Breast epithelium (tissue), 4 donors: ENCODE data around the gene NAT9. TPM values are rescaled to one million over a fixed set of nuclear protein-coding genes. Genes with fewer than 3 reads are reported as not detected.
A peak's percentile ranks its signal among the peaks of the same experiment; 100 is the strongest.

ENCODE experiments used
- DNase-seq, 2 donors: peaks; one replicate each; pipeline ENCODE4 v3.0.0-alpha.2; 2019; ENCODE audit warnings: low spot score in 2 of 2
- H3K27ac ChIP-seq, 2 donors: fragments of 200-600 bp; sonication (generic) in 1 of 2; one replicate each; pipeline ENCODE4 v1.5.1; 2016 to 2019; ENCODE audit warnings: mild to moderate bottlenecking in 1 of 2
- H3K27me3 ChIP-seq, 2 donors: fragments of 200-600 bp; sonication (generic) in 1 of 2; one replicate each; pipeline versions ENCODE4 v1.5.1 to v1.6.0; 2017 to 2019; ENCODE audit warnings: control low read depth in 1 of 2, mild to moderate bottlenecking in 1 of 2
- H3K36me3 ChIP-seq: fragments of 200-600 bp; one replicate; pipeline ENCODE4 v1.5.1; 2019
- H3K4me1 ChIP-seq, 2 donors: fragments of 200-600 bp; sonication (generic); one replicate each; pipeline ENCODE4 v1.5.1; 2016 to 2019; ENCODE audit warnings: control low read depth in 1 of 2
- H3K4me3 ChIP-seq, 3 donors: fragments of 200-600 bp; sonication (generic); 1 replicate in 2 of 3; 2 replicates in 1 of 3; pipeline ENCODE4 v1.5.1; 2016 to 2019; ENCODE audit warnings: mild to moderate bottlenecking in 3 of 3, moderate library complexity in 2 of 3
- H3K9me3 ChIP-seq, 2 donors: fragments of 200-600 bp; sonication (generic) in 1 of 2; one replicate each; pipeline ENCODE4 v1.5.1; 2016 to 2019; ENCODE audit warnings: control low read depth in 1 of 2
- POLR2A ChIP-seq: fragments of 450-650 bp; IDR thresholded peaks from one replicate; pipeline ENCODE4 v1.6.1; 2016; ENCODE audit warnings: antibody characterized with exemption, mild to moderate bottlenecking, moderate library complexity
- POLR2AphosphoS5 ChIP-seq, 3 donors: sonication (generic); formaldehyde crosslinking; IDR thresholded peaks; one replicate each; pipeline ENCODE4 v1.6.1; 2017; ENCODE audit warnings: antibody characterized with exemption in 3 of 3
- intact Hi-C: fragments of 100-400 bp; cut with DNase I; formaldehyde crosslinking; loops from one replicate; pipeline ENCODE4 v1.15.1; 2023; ENCODE audit warnings: low total_unique reads
- total RNA-seq, 3 donors: library from RNA; depleted of rRNA; stranded (reverse); fragments of >200 nt; gene quantifications; one replicate each; pipeline ENCODE4 v1.1.0, GENCODE V29; 2016
- TF ChIP-seq, protein P1 (sequence below), 3 donors: fragments of 450-650 bp; IDR thresholded peaks; one replicate each; pipeline ENCODE4 v1.5.1; 2016 to 2017; ENCODE audit warnings: antibody characterized with exemption in 3 of 3, mild to moderate bottlenecking in 3 of 3, moderate library complexity in 3 of 3

The NAT9 gene
- total RNA-seq, 3 donors from 2014 or later = 20.6 to 41.3 (median 40.0) TPM

DNA sequence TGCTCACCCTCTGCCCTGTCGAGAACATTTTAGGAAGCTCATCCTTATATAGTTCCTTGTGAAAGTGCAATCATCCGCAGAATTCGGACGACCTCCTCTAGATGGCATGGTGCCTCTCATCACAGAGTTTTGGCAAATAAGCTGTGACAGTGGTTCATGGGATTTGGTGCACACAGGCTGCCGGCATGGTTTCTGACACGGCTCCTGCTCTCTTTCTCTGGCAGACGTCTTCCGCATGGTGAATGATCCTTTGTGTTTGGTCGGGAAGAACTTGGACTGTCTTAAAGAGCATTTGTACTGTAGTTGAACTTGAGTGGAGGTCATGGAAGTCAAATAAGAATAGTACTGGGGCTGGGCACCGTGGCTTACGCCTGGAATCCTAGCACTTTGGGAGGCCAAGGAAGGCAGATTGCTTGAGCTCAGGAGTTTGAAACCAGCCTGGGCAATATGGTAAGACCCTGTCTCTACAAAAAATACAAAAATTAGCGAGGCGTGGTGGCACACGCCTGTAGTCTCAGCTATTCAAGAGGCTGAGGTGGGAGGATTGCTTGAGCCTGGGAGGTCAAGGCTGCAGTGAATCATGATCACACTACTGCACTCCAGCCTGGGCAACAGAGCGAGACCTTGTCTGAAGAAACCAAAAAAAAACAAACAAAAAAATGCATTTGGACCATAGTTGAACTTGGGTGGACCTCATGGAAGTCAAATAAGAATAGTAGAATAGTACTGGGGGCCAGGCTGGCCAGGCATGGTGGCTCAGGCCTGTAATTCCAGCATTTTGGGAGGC lies 34.7 kb upstream of the NAT9 start:
- intact Hi-C loops = no loop called here
- no peaks in the 10 kb centered on the region for H3K9me3 ChIP-seq
- TF ChIP-seq POLR2AphosphoS5 (IDR thresholded peaks at IDR 0.05) (no peak), POLR2A (no peak)
- TF ChIP-seq, protein P1, sequence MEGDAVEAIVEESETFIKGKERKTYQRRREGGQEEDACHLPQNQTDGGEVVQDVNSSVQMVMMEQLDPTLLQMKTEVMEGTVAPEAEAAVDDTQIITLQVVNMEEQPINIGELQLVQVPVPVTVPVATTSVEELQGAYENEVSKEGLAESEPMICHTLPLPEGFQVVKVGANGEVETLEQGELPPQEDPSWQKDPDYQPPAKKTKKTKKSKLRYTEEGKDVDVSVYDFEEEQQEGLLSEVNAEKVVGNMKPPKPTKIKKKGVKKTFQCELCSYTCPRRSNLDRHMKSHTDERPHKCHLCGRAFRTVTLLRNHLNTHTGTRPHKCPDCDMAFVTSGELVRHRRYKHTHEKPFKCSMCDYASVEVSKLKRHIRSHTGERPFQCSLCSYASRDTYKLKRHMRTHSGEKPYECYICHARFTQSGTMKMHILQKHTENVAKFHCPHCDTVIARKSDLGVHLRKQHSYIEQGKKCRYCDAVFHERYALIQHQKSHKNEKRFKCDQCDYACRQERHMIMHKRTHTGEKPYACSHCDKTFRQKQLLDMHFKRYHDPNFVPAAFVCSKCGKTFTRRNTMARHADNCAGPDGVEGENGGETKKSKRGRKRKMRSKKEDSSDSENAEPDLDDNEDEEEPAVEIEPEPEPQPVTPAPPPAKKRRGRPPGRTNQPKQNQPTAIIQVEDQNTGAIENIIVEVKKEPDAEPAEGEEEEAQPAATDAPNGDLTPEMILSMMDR (IDR thresholded peaks at IDR 0.05) = no peak

DNA sequence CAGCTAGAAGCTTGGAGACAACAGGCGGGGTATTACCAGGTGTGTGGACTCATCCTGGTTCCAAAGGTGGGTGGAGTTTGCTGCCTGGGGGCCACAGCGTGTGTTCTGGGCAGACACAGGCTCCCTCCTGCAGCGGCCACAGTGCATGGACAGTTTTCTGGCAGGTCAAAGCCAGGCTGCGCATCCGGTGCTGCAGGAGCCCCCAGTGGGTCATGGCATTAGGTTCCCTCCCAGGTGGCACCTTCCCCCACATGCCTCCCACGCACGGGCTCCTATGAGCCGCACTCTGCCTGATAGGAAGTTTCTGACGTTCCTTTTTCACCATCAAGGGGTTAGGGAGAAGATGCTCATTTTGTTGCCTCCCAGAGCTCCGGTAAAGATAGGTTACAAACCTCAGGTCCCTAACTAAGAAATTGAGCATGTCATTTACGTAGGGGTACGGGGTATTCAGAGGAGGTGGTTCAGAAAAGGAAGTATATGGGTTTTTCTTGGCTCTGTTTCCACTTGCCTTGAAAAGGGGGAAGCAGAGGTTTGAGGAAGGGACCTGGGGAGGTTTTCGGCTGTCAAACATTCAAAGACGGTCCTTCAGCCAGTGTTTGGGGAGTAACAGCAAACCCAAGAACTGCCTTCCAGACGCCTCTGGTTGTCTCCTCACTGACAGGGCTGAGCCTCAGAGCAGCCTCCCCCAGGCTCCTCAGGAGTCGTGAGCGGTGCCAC lies 32.7 kb upstream of the NAT9 start:
- Histone ChIP-seq H3K27ac (no peak overlapping the region), H3K4me1 (no peaks in the 10 kb centered on the region), H3K4me3 (no peak overlapping the region), H3K9me3 (no peaks in the 10 kb centered on the region), H3K27me3 (no peaks in the 10 kb centered on the region), H3K36me3 (no peaks in the 10 kb centered on the region)
- TF ChIP-seq, protein P1 (IDR thresholded peaks at IDR 0.05) = no peak
- TF ChIP-seq POLR2AphosphoS5 (IDR thresholded peaks at IDR 0.05) (no peak), POLR2A (no peak)
- DNase-seq = no peak
- intact Hi-C loops = no loop called here

More for the DNA sequence above, 34.7 kb upstream of the NAT9 start:
- Histone ChIP-seq H3K4me3 (no peak overlapping the region), H3K27me3 (no peaks in the 10 kb centered on the region), H3K4me1 (no peaks in the 10 kb centered on the region), H3K27ac (peak overlapping the region in 1 of 2 donors; percentile 40), H3K36me3 (no peaks in the 10 kb centered on the region)
- peak in 1 of 2 donors; percentile 31 for DNase-seq

DNA sequence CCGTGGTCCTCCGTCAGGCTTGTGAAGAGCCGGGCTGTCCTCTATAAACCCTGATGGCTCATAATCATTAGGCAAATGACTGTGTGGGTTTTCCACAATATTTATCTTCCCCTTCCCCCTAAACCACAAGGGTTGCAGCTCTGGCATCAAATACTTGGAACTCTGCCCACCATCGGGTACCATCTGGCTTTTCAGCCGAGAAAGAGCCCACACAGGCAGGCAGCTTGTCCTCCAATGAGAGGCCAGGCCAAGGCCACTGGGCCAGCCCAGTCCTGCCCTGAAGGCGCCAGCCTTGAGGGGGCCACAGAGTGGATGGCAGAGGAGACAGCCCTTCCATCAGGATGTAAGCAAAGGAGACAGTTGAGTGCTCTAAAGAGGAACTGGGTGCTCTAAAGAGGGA lies 31.8 kb upstream of the NAT9 start:
- no peak overlapping the region for H3K4me3 ChIP-seq
- DNase-seq = no peak
- no peak overlapping the region for H3K27ac ChIP-seq
- H3K4me1 ChIP-seq = no peaks in the 10 kb centered on the region
- H3K9me3 ChIP-seq = no peaks in the 10 kb centered on the region
- H3K36me3 ChIP-seq = no peaks in the 10 kb centered on the region
- intact Hi-C loops = no loop called here
- H3K27me3 ChIP-seq = no peaks in the 10 kb centered on the region
- TF ChIP-seq POLR2A (no peak), POLR2AphosphoS5 (IDR thresholded peaks at IDR 0.05) (no peak)
- TF ChIP-seq, protein P1 (IDR thresholded peaks at IDR 0.05) = no peak

DNA sequence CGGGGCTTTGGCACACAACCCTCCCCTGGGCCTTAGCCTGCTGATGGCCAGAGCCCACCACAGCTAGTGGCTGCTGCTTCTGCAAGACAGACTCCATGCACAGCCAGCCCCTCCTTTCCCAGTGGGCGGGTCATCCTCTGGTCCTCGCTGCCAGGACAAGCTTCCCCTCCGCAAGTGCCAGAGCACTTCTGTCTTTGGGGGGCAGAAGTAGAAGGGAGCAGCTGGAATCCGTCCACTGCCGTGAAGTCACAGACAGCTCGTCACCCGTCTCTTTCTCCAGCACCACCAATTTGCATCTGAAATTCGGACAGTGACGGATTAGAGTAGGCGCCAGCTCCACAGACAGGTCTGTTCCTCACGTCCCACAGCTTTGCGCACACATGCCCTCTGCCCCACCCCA lies 31.3 kb upstream of the NAT9 start:
- intact Hi-C loops = no loop called here
- no peaks in the 10 kb centered on the region for H3K27me3 ChIP-seq
- no peak overlapping the region for H3K4me3 ChIP-seq
- DNase-seq = no peak
- H3K36me3 ChIP-seq = no peaks in the 10 kb centered on the region
- H3K9me3 ChIP-seq = no peaks in the 10 kb centered on the region
- no peak for TF ChIP-seq POLR2A
- TF ChIP-seq POLR2AphosphoS5 (IDR thresholded peaks at IDR 0.05) = no peak
- TF ChIP-seq, protein P1 (IDR thresholded peaks at IDR 0.05) = no peak
- no peaks in the 10 kb centered on the region for H3K4me1 ChIP-seq
- no peak overlapping the region for H3K27ac ChIP-seq

DNA sequence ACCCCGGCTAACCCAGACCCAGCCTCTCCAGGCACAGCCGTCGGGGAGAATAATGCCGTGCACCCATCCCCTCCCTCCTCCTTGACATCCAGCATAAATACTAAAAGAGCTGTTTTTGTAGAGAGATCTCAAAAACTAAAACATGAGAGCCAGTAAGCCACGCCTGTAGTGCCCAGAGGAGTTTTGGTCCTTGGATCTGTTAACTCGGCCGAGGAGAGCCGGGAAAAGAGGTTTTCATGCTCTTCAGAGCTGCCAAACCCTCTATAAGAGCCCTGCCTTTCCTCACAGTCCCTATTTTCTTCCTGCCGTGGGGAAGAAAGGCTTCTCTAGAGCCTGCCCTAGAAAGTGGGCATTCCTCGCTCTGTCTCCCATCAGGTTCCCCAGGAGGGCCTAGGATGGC lies 30.2 kb upstream of the NAT9 start:
- TF ChIP-seq, protein P1 (IDR thresholded peaks at IDR 0.05) = no peak
- TF ChIP-seq POLR2AphosphoS5 (IDR thresholded peaks at IDR 0.05) (no peak), POLR2A (no peak)
- no peaks in the 10 kb centered on the region for H3K36me3 ChIP-seq
- H3K4me3 ChIP-seq = no peak overlapping the region
- no peak for DNase-seq
- no peaks in the 10 kb centered on the region for H3K9me3 ChIP-seq
- no peaks in the 10 kb centered on the region for H3K27me3 ChIP-seq
- H3K27ac ChIP-seq = no peak overlapping the region
- no peaks in the 10 kb centered on the region for H3K4me1 ChIP-seq
- intact Hi-C loops = no loop called here
